ENCODE data around the gene CYP27A1.

Gene CYP27A1

DNA sequence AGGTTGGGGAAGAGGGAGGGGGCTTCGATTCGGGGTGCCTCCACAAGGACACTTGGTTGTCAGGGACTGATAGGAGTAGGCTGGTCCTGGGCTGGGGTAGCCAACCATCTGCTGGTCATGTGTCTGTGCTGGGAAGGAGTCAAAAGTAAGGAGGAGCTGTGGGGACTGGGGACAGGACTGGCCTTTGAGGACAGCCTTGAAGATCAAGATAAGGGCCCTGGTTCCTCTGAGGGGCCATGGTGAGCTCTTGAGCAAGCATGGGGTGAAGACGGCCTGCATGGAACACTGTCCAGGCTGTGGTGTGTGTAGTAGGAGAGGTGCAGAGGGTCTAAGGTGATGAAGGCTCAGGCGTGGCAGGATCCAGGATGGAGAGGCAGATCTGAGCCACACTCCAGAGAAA, 1.7 kb downstream of the CYP27A1 start:
- H3K4me3 ChIP-seq (ENCODE audit: control insufficient read depth, low read depth, low read length) = no peak overlapping the region
- no peak for DNase-seq (ENCODE audit: low read depth)
- TF ChIP-seq, protein P1, sequence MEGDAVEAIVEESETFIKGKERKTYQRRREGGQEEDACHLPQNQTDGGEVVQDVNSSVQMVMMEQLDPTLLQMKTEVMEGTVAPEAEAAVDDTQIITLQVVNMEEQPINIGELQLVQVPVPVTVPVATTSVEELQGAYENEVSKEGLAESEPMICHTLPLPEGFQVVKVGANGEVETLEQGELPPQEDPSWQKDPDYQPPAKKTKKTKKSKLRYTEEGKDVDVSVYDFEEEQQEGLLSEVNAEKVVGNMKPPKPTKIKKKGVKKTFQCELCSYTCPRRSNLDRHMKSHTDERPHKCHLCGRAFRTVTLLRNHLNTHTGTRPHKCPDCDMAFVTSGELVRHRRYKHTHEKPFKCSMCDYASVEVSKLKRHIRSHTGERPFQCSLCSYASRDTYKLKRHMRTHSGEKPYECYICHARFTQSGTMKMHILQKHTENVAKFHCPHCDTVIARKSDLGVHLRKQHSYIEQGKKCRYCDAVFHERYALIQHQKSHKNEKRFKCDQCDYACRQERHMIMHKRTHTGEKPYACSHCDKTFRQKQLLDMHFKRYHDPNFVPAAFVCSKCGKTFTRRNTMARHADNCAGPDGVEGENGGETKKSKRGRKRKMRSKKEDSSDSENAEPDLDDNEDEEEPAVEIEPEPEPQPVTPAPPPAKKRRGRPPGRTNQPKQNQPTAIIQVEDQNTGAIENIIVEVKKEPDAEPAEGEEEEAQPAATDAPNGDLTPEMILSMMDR (conservative IDR thresholded peaks at IDR 0.05; ENCODE audit: control insufficient read depth, insufficient read depth, low read depth, low read length) = no peak

DNA sequence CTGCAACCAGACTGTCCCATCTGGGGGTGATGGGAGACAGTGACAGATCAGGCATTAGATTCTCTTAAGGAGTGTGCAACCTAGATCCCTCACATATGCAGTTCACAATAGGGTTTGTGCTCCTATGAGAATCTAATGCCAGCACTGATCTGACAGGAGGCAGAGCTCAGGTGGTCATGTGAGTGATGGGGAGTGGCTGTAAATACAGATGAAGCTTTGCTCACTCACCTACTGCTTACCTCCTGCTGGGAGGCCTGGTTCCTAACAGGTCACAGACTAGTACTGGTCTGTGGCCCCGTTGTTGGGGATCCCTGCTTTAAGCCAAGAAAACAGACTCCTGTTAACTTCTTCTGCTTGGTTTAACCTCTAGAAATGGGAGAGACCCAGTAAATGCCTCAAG, 3.2 kb downstream of the CYP27A1 start:
- H3K4me3 ChIP-seq (ENCODE audit: control insufficient read depth, low read depth, low read length) = no peak overlapping the region
- TF ChIP-seq, protein P1 (conservative IDR thresholded peaks at IDR 0.05; ENCODE audit: control insufficient read depth, insufficient read depth, low read depth, low read length) = no peak
- DNase-seq (ENCODE audit: low read depth) = no peak

DNA sequence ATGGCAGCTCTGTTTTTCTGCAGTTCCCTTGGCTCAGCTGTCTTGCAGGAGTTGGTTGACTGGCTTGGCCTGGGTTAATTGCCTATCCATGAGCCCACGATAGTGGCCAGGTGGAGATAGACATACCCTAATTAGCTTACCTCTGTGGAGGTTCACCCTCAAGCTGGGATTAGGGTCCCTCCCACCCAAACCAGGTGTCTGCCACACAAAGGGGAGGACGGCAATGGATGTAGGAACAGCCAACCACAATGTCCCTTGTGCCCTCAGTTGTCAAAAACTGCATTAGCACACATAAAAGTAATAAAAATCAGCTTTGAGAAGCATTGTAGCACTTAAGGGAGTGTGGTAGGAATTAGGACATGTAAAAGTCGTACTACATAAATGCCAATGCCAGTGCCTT, 4.2 kb downstream of the CYP27A1 start:
- no peak for DNase-seq (ENCODE audit: low read depth)
- H3K4me3 ChIP-seq (ENCODE audit: control insufficient read depth, low read depth, low read length) = no peak overlapping the region
- TF ChIP-seq, protein P1 (conservative IDR thresholded peaks at IDR 0.05; ENCODE audit: control insufficient read depth, insufficient read depth, low read depth, low read length) = no peak

GRCh38 chr2:218788529-218789255, 6.7 kb downstream of the CYP27A1 start:
- DNase-seq (ENCODE audit: low read depth) = peak; percentile 12
- H3K4me3 ChIP-seq (ENCODE audit: control insufficient read depth, low read depth, low read length) = no peak overlapping the region
- TF ChIP-seq, protein P1 (conservative IDR thresholded peaks at IDR 0.05; ENCODE audit: control insufficient read depth, insufficient read depth, low read depth, low read length) = no peak

DNA sequence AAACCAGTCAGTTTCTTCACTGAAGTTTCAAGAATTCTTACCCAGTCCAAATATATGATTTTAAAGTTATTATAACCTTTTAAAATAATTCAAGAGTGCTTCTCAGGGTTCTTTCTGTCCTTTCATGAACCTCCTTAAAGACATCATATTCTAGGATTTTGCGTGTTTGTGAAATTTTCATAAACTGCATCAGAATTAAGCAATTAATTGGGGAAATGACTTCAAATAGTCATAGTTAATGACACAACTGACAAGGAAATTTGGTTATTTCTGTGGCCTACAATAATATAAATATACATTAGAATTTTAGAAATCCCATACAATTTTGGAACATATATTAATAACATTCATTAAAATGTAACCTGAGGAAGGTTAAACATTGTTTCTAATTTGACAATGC, 10.5 kb downstream of the CYP27A1 start:
- no peak overlapping the region for H3K4me3 ChIP-seq (ENCODE audit: control insufficient read depth, low read depth, low read length)
- no peak for DNase-seq (ENCODE audit: low read depth)
- TF ChIP-seq, protein P1 (conservative IDR thresholded peaks at IDR 0.05; ENCODE audit: control insufficient read depth, insufficient read depth, low read depth, low read length) = no peak

DNA sequence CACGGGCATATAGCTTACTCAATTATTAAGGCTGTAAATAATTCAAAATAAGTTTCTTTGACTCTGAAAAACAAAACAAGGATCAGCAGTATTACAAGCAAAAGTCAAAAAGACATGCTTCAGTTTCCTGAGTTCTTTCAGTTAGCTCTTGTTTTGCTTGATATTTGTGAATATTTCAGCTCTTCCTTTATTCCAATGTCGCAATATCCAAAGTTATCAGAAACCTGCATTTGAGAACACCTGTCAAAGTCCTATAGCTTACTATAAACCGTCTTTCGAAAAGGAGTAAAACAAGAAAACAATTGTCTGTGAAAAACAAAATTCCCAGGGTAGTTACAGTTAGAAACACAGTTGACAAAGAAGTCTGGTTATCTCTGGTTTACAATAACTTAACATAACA, 14.7 kb downstream of the CYP27A1 start:
- H3K4me3 ChIP-seq (ENCODE audit: control insufficient read depth, low read depth, low read length) = no peak overlapping the region
- DNase-seq (ENCODE audit: low read depth) = no peak
- TF ChIP-seq, protein P1 (conservative IDR thresholded peaks at IDR 0.05; ENCODE audit: control insufficient read depth, insufficient read depth, low read depth, low read length) = no peak
